SJCRH30 (cell line): Measurements from ENCODE around the gene UNC5B. TPM values are rescaled to one million over a fixed set of nuclear protein-coding genes. Genes with fewer than 3 reads are reported as not detected.

Experiments
- DNase-seq, 2 experiments: peaks; one replicate each; pipeline ENCODE4 v3.0.0-alpha.2; 2015 to 2020
- H3K27ac ChIP-seq: fragments of 250-450 bp; sonication (Bioruptor Pico); 2 replicates; pipeline ENCODE4 v1.5.1; 2020; ENCODE audit warnings: mild to moderate bottlenecking, moderate library complexity
- H3K27me3 ChIP-seq: fragments of 250-450 bp; sonication (Bioruptor Pico); 2 replicates; pipeline ENCODE4 v1.5.1; 2020; ENCODE audit warnings: mild to moderate bottlenecking, moderate library complexity
- H3K36me3 ChIP-seq: fragments of 250-450 bp; sonication (Bioruptor Pico); 2 replicates; pipeline ENCODE4 v1.5.1; 2020; ENCODE audit warnings: mild to moderate bottlenecking, moderate library complexity
- H3K4me1 ChIP-seq: fragments of 250-450 bp; sonication (Bioruptor Pico); 2 replicates; pipeline ENCODE4 v1.5.1; 2020; ENCODE audit warnings: mild to moderate bottlenecking, moderate library complexity
- H3K4me3 ChIP-seq: fragments of 250-450 bp; sonication (Bioruptor Pico); 2 replicates; pipeline ENCODE4 v1.5.1; 2020; ENCODE audit warnings: mild to moderate bottlenecking, moderate library complexity
- H3K9me3 ChIP-seq: fragments of 250-450 bp; sonication (Bioruptor Pico); replicated peaks from 2 replicates; pipeline ENCODE4 v1.5.1; 2020; ENCODE audit warnings: mild to moderate bottlenecking, moderate library complexity
- total RNA-seq: library from RNA; depleted of rRNA; stranded (reverse); fragments of >200 nt; shearing (Covaris generic); gene quantifications from 2 replicates; pipeline ENCODE4 v1.2.3, GENCODE V29; 2014

The UNC5B gene
- total RNA-seq, 1 experiment from 2014 or later: 3.6 TPM

GRCh38 chr10:71246591-71247413 is 34.4 kb downstream of the UNC5B start:
- H3K27me3 ChIP-seq: no peaks in the 10 kb centered on the region
- no peaks in the 10 kb centered on the region for H3K9me3 ChIP-seq
- no peak overlapping the region for H3K4me3 ChIP-seq
- DNase-seq: no peak
- H3K27ac ChIP-seq: no peak overlapping the region
- H3K36me3 ChIP-seq: no peaks in the 10 kb centered on the region
- no peaks in the 10 kb centered on the region for H3K4me1 ChIP-seq

GRCh38 chr10:71247414-71247705 is 35.0 kb downstream of the UNC5B start:
- H3K36me3 ChIP-seq: no peaks in the 10 kb centered on the region
- no peak for DNase-seq
- H3K9me3 ChIP-seq: no peaks in the 10 kb centered on the region
- no peak overlapping the region for H3K4me3 ChIP-seq
- no peaks in the 10 kb centered on the region for H3K27me3 ChIP-seq
- H3K27ac ChIP-seq: no peak overlapping the region
- no peaks in the 10 kb centered on the region for H3K4me1 ChIP-seq

DNA sequence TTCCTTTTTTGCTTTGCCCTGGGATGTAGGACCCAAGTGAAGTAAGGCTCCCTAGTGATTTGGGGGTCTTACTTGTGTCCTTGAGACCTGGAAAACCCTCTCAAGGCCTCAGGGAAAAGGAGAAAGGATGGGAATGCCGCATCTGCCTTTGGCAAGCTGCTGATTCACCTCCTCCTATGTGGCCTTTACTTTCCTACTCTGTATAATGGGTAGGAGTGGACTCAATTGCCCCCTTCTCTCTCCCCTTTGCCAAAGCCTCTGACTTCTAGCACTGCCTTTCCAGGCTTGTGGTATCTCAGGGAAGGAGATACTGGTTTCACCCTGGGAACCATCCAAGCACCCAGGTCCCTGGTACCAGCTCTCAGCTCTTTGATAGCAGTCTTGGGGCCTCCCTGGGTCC is 35.4 kb downstream of the UNC5B start:
- Histone ChIP-seq H3K36me3 (no peaks in the 10 kb centered on the region), H3K27me3 (no peaks in the 10 kb centered on the region), H3K4me1 (no peaks in the 10 kb centered on the region), H3K27ac (no peak overlapping the region), H3K4me3 (no peak overlapping the region), H3K9me3 (no peaks in the 10 kb centered on the region)
- no peak for DNase-seq

DNA sequence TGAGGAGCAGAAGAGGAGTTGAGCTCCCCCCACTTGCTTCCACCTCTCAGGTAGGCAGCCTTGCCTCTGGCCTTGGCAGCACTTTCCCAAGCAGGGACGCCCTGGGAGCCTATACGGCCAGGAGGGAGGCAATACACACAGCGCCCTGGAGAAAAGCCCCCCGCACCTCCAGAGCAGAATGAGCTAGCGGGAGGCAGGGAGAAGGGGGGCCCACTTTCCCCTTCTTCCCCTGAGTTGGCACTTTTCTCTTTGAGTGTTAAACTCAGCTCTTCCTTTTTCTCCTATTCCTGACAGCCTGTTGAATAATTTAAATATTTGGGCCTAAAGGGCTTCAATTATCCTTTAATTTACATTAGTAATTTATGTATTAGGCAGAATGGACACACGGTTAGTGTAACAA is 35.8 kb downstream of the UNC5B start:
- Histone ChIP-seq H3K36me3 (no peaks in the 10 kb centered on the region), H3K4me3 (no peak overlapping the region), H3K27me3 (no peaks in the 10 kb centered on the region), H3K27ac (no peak overlapping the region), H3K9me3 (no peaks in the 10 kb centered on the region), H3K4me1 (no peaks in the 10 kb centered on the region)
- DNase-seq: no peak

DNA sequence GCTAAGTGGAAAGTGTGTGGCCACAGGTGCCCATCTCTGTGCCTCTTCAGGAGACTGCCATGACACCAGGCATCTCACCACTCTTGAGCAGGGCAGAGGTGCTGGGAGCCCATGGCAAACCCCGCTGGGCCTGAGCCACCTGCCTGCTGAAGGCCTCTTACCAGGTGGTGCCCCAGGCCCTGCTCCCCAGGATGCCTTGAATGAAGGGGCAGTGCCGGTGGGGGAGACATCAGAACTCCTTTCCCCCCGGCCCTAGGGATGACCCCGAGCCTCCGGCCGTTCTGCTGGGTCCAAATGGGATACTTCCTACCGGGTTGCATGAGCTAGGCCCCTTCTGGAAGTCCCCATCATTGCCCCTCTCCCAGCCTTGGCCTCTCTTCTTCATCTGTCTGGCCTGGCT is 37.6 kb downstream of the UNC5B start:
- Histone ChIP-seq H3K36me3 (no peaks in the 10 kb centered on the region), H3K4me1 (peaks cover 10% of the 10 kb centered on the region), H3K27me3 (no peaks in the 10 kb centered on the region), H3K4me3 (no peak overlapping the region), H3K27ac (no peak overlapping the region), H3K9me3 (no peaks in the 10 kb centered on the region)
- DNase-seq: no peak

GRCh38 chr10:71250405-71250804 is 38.0 kb downstream of the UNC5B start:
- Histone ChIP-seq H3K4me1 (peaks cover 14% of the 10 kb centered on the region), H3K4me3 (no peak overlapping the region), H3K36me3 (no peaks in the 10 kb centered on the region), H3K27ac (no peak overlapping the region), H3K27me3 (no peaks in the 10 kb centered on the region), H3K9me3 (no peaks in the 10 kb centered on the region)
- DNase-seq: no peak

DNA sequence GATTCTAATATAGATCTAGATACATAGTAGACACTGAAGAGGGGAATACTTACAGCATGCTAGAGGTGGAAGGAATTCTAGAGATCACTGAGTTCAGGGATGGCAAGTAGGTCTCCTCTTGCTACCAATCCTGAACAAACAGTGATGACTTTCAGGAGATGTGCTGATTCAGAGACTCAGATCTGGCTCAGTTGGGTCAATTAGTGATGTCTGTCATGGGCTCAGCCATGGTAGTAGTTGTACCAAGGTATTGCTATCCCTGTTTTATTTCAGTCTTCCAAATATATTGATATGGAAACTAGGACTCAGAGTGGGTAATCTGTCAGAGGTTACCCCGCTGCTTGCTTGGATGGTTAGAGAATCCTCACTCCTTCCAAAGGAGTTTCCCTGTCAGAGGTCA is 38.5 kb downstream of the UNC5B start:
- DNase-seq: no peak
- no peaks in the 10 kb centered on the region for H3K36me3 ChIP-seq
- no peaks in the 10 kb centered on the region for H3K27me3 ChIP-seq
- H3K27ac ChIP-seq: no peak overlapping the region
- peaks cover 16% of the 10 kb centered on the region for H3K4me1 ChIP-seq
- no peak overlapping the region for H3K4me3 ChIP-seq
- no peaks in the 10 kb centered on the region for H3K9me3 ChIP-seq

DNA sequence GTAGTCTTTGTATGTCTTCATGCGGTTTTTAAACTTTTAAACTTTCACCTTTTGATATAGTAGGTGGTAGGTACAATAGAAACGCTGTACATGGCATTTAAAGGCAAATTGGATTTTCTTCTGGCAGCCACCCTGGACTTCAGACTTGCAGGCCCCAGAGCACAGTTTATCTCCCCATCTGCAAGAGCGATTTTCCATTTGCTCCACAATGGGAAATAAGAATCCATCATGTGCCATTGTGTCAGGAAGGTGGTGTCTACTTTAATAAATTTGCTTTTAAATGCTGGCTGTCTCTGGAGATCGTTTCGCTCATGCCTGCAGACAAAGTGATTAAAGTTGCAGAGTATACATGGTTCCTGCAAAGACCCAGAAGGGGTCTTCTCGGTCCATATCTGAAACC is 38.9 kb downstream of the UNC5B start:
- Histone ChIP-seq H3K9me3 (no peaks in the 10 kb centered on the region), H3K4me3 (no peak overlapping the region), H3K27ac (no peak overlapping the region), H3K36me3 (no peaks in the 10 kb centered on the region), H3K4me1 (peaks cover 19% of the 10 kb centered on the region), H3K27me3 (no peaks in the 10 kb centered on the region)
- DNase-seq: no peak

GRCh38 chr10:71252220-71252619 is 39.9 kb downstream of the UNC5B start:
- Histone ChIP-seq H3K9me3 (no peaks in the 10 kb centered on the region), H3K27ac (no peak overlapping the region), H3K27me3 (no peaks in the 10 kb centered on the region), H3K4me1 (peaks cover 20% of the 10 kb centered on the region), H3K36me3 (no peaks in the 10 kb centered on the region), H3K4me3 (no peak overlapping the region)
- DNase-seq: no peak

- Histone ChIP-seq H3K4me1 (peaks cover 20% of the 10 kb centered on the region), H3K27ac (peak overlapping the region; percentile 16; the same call in 1 of the 2 replicates), H3K9me3 (no peaks in the 10 kb centered on the region), H3K4me3 (no peak overlapping the region), H3K27me3 (no peaks in the 10 kb centered on the region), H3K36me3 (no peaks in the 10 kb centered on the region)
- DNase-seq: peak in 1 of 2 experiments; percentile 31
Observed at GRCh38 chr10:71253981-71254818, 41.8 kb downstream of the UNC5B start.

DNA sequence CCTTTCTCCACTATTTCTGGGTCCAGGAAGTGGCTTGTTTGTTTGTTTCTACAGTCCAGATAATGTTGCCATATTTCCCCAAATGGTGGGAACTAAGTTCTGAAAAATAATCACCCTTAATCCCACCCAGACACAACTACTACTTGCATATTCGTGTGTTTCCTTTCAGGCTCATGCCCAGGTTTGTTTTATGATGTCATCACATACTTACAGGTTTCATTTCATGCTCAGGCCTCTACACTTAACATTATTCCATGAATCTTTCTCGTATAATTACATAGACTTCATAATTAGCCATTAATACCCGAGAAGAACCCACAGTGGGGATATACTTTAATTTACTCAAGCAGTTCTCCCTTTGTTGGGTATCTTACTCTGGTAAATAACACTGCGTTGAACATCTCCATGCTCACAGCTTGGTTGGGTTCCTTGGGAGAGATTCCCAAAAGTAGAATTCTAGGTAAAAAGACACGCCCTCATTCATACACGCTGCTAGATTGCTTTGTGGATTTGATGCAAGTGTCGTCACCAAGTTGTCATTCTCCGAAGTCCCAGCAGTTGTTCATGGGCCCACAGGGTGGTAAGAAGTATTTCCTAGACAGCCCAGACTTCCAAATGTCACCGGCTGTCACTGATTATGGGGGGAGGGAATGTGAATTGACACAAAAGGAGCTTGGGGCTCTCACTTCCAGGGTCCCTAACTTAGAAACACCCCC is 42.6 kb downstream of the UNC5B start:
- Histone ChIP-seq H3K27me3 (no peaks in the 10 kb centered on the region), H3K4me1 (peaks cover 20% of the 10 kb centered on the region), H3K4me3 (no peak overlapping the region), H3K27ac (peak overlapping the region; percentile 53), H3K9me3 (no peaks in the 10 kb centered on the region), H3K36me3 (no peaks in the 10 kb centered on the region)
- DNase-seq: no peak

DNA sequence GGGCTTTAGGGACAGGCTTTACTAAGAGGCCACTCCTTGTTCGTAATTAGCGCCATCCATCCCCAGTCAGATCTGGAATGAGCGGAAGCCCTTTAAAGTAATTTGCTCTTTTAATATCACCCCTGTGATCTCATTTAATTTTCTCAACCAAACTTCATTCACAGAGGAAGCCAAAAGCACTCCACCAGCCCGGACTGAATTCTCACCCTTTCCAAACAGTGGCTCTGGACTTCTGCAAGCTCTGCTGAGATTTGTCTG is 43.1 kb downstream of the UNC5B start:
- no peaks in the 10 kb centered on the region for H3K36me3 ChIP-seq
- no peak for DNase-seq
- peak overlapping the region; percentile 53 for H3K27ac ChIP-seq
- H3K4me3 ChIP-seq: no peak overlapping the region
- H3K27me3 ChIP-seq: no peaks in the 10 kb centered on the region
- no peaks in the 10 kb centered on the region for H3K9me3 ChIP-seq
- H3K4me1 ChIP-seq: peaks cover 23% of the 10 kb centered on the region

- peak; percentile 67 to 73 for DNase-seq
- peak overlapping the region; percentile 53 for H3K27ac ChIP-seq
- H3K9me3 ChIP-seq: no peaks in the 10 kb centered on the region
- H3K4me3 ChIP-seq: no peak overlapping the region
- no peaks in the 10 kb centered on the region for H3K36me3 ChIP-seq
- peaks cover 25% of the 10 kb centered on the region for H3K4me1 ChIP-seq
- no peaks in the 10 kb centered on the region for H3K27me3 ChIP-seq
Observed at GRCh38 chr10:71255808-71256660, 43.7 kb downstream of the UNC5B start.

- DNase-seq: no peak
- no peak overlapping the region for H3K27ac ChIP-seq
- no peak overlapping the region for H3K4me3 ChIP-seq
- H3K9me3 ChIP-seq: no peaks in the 10 kb centered on the region
- no peaks in the 10 kb centered on the region for H3K36me3 ChIP-seq
- peaks cover 25% of the 10 kb centered on the region for H3K4me1 ChIP-seq
- H3K27me3 ChIP-seq: no peaks in the 10 kb centered on the region
Observed at GRCh38 chr10:71256661-71257318, 44.4 kb downstream of the UNC5B start.
